DOHH2 (cell line): Measurements from ENCODE around the gene HYDIN.

Experiments
- CTCF ChIP-seq: fragments of 200-600 bp; sonication (generic); IDR thresholded peaks from one replicate; pipeline ENCODE4 v1.5.1; 2014; ENCODE audit warnings: antibody characterized with exemption, mild to moderate bottlenecking, low read depth, low read length; ENCODE audit not compliant: poor library complexity, severe bottlenecking
- EZH2phosphoT487 ChIP-seq: fragments of 200-600 bp; sonication (generic); IDR thresholded peaks from 2 replicates; pipeline ENCODE4 v1.6.1; 2017; ENCODE audit warnings: borderline replicate concordance, mild to moderate bottlenecking, antibody characterized with exemption, low read length, moderate library complexity, mixed read lengths

GRCh38 chr16:71249399-71249798 is 18.9 kb upstream of the HYDIN start:
- TF ChIP-seq CTCF (no peak), EZH2phosphoT487 (no peak)
